Activated T-helper 1 cell treated with anti-CD3 and anti-CD28 coated beads, Interleukin-12 subunit alpha, Interleukin-12 subunit beta, Interleukin-2, Interleukin-4 antibody, amounts not matched to agents 30 ng/mL and 10 ng/mL and 1 ng/mL, durations not matched to agents 14 hours and 24 hours and 36 hours (primary cell): ENCODE measurements around the gene TPI1. TPM values are rescaled to one million over a fixed set of nuclear protein-coding genes. Genes with fewer than 3 reads are reported as not detected.
"Not testable (repeated sequence)": the region's sequence is repeated elsewhere in the genome, so short reads cannot be mapped to it uniquely, and the experiment has no call there.

ENCODE experiments used
- DNase-seq: peaks from one replicate; pipeline ENCODE4 v3.0.0; 2021; ENCODE audit warnings: low spot score
- H3K27ac Mint-ChIP-seq: one replicate; pipeline ENCODE4 v1.8.0; 2021; ENCODE audit warnings: mild to moderate bottlenecking, mixed read lengths
- H3K27me3 Mint-ChIP-seq: one replicate; pipeline ENCODE4 v1.8.0; 2022; ENCODE audit warnings: mild to moderate bottlenecking, moderate library complexity, mixed read lengths; ENCODE audit not compliant: insufficient read depth
- H3K36me3 Mint-ChIP-seq: one replicate; pipeline ENCODE4 v1.8.0; 2021; ENCODE audit warnings: low read depth, mixed read lengths
- H3K4me1 Mint-ChIP-seq: one replicate; pipeline ENCODE4 v1.8.0; 2021; ENCODE audit warnings: low read depth, mixed read lengths
- H3K4me3 Mint-ChIP-seq: one replicate; pipeline ENCODE4 v1.8.0; 2021; ENCODE audit warnings: mild to moderate bottlenecking, moderate library complexity, mixed read lengths
- H3K9me3 Mint-ChIP-seq: one replicate; pipeline ENCODE4 v1.8.0; 2021; ENCODE audit warnings: mixed read lengths
- intact Hi-C: fragments of 100-400 bp; cut with micrococcal nuclease; formaldehyde crosslinking; loops from one replicate; pipeline ENCODE4 v1.15.1; 2024
- total RNA-seq: library from RNA; stranded (reverse); gene quantifications from 2 replicates; pipeline ENCODE4 v1.2.3, GENCODE V29; 2022

The TPI1 gene
- total RNA-seq, 1 donor from 2014 or later = 1,427 TPM

- H3K4me3 Mint-ChIP-seq, H3K27ac Mint-ChIP-seq, H3K9me3 Mint-ChIP-seq, H3K27me3 Mint-ChIP-seq, intact Hi-C loops, DNase-seq: not testable (repeated sequence)
- H3K4me1 Mint-ChIP-seq = peaks cover 11% of the 10 kb centered on the region
- peaks cover 15% of the 10 kb centered on the region for H3K36me3 Mint-ChIP-seq
Observed at GRCh38 chr12:6886206-6886999, 19.1 kb downstream of the TPI1 start.

DNA sequence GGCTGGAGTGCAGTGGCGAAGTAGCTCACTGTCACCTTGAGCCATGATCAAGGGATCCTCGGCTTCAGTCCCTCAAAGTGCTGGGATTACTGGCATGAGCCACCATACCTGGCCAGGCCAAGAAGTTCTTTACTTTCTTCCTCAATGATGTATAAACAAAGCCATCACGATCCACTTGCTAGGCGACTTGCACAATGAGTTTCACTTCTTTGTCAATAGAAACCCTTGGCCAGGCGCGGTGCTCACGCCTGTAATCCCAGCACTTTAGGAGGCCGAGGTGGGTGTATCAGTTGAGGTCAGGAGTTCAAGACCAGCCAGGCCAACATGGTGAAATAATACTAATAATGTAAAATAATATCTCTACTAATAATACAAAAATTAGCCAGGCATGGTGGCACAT is 20.1 kb downstream of the TPI1 start:
- no peaks in the 10 kb centered on the region for H3K27me3 Mint-ChIP-seq
- no peak overlapping the region for H3K4me3 Mint-ChIP-seq
- intact Hi-C loops = no loop called here
- H3K9me3 Mint-ChIP-seq = no peaks in the 10 kb centered on the region
- no peak for DNase-seq
- H3K36me3 Mint-ChIP-seq = peaks cover 15% of the 10 kb centered on the region
- H3K4me1 Mint-ChIP-seq = peaks cover 17% of the 10 kb centered on the region
- H3K27ac Mint-ChIP-seq = no peak overlapping the region

GRCh38 chr12:6888360-6888759 is 21.0 kb downstream of the TPI1 start:
- Mint-ChIP-seq H3K9me3 (no peaks in the 10 kb centered on the region), H3K36me3 (peaks cover 15% of the 10 kb centered on the region), H3K4me3 (no peak overlapping the region), H3K4me1 (peaks cover 19% of the 10 kb centered on the region), H3K27ac (no peak overlapping the region), H3K27me3 (no peaks in the 10 kb centered on the region)
- DNase-seq = no peak
- intact Hi-C loops = no loop called here

- H3K27me3 Mint-ChIP-seq, H3K4me3 Mint-ChIP-seq, H3K9me3 Mint-ChIP-seq, intact Hi-C loops, DNase-seq, H3K27ac Mint-ChIP-seq: not testable (repeated sequence)
- peaks cover 14% of the 10 kb centered on the region for H3K36me3 Mint-ChIP-seq
- H3K4me1 Mint-ChIP-seq = peaks cover 19% of the 10 kb centered on the region
Observed at GRCh38 chr12:6888794-6889193, 21.5 kb downstream of the TPI1 start.

- peak overlapping the region; percentile 87 for H3K27ac Mint-ChIP-seq
- not testable (repeated sequence) for H3K27me3 Mint-ChIP-seq, H3K36me3 Mint-ChIP-seq, DNase-seq, H3K9me3 Mint-ChIP-seq
- H3K4me1 Mint-ChIP-seq = peaks cover 19% of the 10 kb centered on the region
- H3K4me3 Mint-ChIP-seq = peak overlapping the region; percentile 84
- intact Hi-C loops = loop anchor here (2.0 to 5.0 kb wide), 2 partner anchors 53 to 398 kb away; partner anchors contain the start of genes MRPL51, NCAPD2 and RNU7-1
Observed at GRCh38 chr12:6889775-6890573, 22.6 kb downstream of the TPI1 start.

DNA sequence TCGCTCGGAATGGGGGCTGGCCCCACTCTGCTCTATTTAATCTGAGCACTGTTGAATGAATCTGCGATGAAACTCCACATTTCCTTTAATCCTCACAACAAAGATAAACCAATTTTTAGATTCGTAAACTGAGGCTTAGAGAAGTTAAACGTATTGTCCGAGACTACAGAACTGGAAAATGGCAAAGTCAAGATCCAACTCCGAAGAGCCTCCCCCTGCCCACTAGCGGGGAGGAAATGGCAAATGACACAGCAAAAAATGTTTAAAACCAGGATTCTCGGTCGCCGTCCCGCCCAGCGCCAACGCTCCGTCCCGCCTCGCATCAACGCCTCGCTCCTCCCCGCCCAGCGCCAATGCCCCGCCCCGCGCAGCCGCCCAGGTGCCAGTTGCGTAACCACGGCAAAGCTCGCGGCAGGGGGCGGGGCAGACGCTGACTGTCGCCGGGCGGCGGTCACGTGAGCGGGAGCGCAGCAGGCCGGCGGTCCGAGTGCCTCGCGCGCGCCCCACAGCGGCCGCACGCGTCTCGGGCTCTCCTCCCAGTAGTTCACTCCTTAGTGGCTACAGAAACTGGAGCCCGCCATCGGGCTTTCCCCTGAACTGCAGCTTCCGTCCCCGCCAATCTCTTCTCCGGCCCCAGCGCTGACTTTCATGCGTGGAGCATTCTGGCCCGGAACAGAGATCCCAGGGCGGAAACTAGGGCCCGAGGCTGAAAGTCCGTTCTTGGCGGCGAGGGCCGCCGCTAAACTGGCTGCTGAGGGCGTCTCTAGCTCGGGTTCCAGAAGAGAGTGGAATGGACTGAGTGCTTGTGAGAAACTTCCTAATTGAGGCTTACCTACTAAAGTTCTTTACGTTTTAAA is 23.7 kb downstream of the TPI1 start:
- H3K4me1 Mint-ChIP-seq = peaks cover 19% of the 10 kb centered on the region
- intact Hi-C loops = loop anchor here (1.0 to 5.0 kb wide), 12 partner anchors 9 to 399 kb away; partner anchors contain the start of genes CHD4, COPS7A, EMG1 and ENO2
- H3K4me3 Mint-ChIP-seq = peak overlapping the region; percentile 84

GRCh38 chr12:6891646-6892001 is 24.3 kb downstream of the TPI1 start:
- intact Hi-C loops = loop anchor here (1.0 to 5.0 kb wide), 12 partner anchors 9 to 399 kb away; partner anchors contain the start of genes CHD4, COPS7A, EMG1 and ENO2
- H3K4me3 Mint-ChIP-seq = peak overlapping the region; percentile 84
- DNase-seq = no peak
- peaks cover 5% of the 10 kb centered on the region for H3K36me3 Mint-ChIP-seq
- no peaks in the 10 kb centered on the region for H3K9me3 Mint-ChIP-seq
- no peaks in the 10 kb centered on the region for H3K27me3 Mint-ChIP-seq
- H3K4me1 Mint-ChIP-seq = peaks cover 19% of the 10 kb centered on the region
- H3K27ac Mint-ChIP-seq = peak overlapping the region; percentile 95

More for the DNA sequence above, 23.7 kb downstream of the TPI1 start:
- no peaks in the 10 kb centered on the region for H3K27me3 Mint-ChIP-seq
- H3K9me3 Mint-ChIP-seq = no peaks in the 10 kb centered on the region
- peak overlapping the region; percentile 95 for H3K27ac Mint-ChIP-seq
- DNase-seq = peak; percentile 98
- peaks cover 5% of the 10 kb centered on the region for H3K36me3 Mint-ChIP-seq

- intact Hi-C loops = loop anchor here (5.0 kb wide), 1 partner anchor 400 kb away; the partner anchor contains the start of genes MRPL51 and NCAPD2
- H3K4me1 Mint-ChIP-seq = peaks cover 19% of the 10 kb centered on the region
Observed at GRCh38 chr12:6892683-6893082, 25.4 kb downstream of the TPI1 start.

DNA sequence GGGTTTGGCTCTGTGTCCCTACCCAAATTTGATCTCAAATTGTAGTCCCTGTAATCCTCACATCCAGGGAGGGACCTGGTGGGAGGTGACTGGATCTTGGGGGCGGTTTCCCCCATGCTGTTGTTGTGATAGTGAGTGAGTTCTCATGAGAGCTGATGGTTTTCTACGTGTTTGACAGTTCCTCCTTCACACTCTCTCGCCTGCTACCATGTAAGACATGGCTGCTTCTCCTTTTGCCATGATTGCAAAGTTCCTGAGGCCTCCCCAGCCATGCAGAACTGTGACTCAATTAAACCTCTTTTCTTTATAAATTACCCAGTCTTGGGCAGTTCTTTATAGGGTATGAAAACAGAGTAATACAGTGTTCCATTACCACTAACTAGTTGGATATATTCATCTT is 27.0 kb downstream of the TPI1 start:
- DNase-seq = no peak
- no peak overlapping the region for H3K4me3 Mint-ChIP-seq
- H3K36me3 Mint-ChIP-seq = peaks cover 1% of the 10 kb centered on the region
- H3K27ac Mint-ChIP-seq = no peak overlapping the region
- H3K4me1 Mint-ChIP-seq = peaks cover 20% of the 10 kb centered on the region
- no peaks in the 10 kb centered on the region for H3K9me3 Mint-ChIP-seq
- intact Hi-C loops = loop anchor here (5.0 kb wide), 1 partner anchor 402 kb away; the partner anchor contains the start of genes MRPL51 and NCAPD2
- no peaks in the 10 kb centered on the region for H3K27me3 Mint-ChIP-seq

More at GRCh38 chr12:6892683-6893082, 25.4 kb downstream of the TPI1 start:
- peak overlapping the region; percentile 33 for H3K4me3 Mint-ChIP-seq
- peak overlapping the region; percentile 70 for H3K27ac Mint-ChIP-seq
- H3K27me3 Mint-ChIP-seq, H3K9me3 Mint-ChIP-seq, DNase-seq, H3K36me3 Mint-ChIP-seq: not testable (repeated sequence)

DNA sequence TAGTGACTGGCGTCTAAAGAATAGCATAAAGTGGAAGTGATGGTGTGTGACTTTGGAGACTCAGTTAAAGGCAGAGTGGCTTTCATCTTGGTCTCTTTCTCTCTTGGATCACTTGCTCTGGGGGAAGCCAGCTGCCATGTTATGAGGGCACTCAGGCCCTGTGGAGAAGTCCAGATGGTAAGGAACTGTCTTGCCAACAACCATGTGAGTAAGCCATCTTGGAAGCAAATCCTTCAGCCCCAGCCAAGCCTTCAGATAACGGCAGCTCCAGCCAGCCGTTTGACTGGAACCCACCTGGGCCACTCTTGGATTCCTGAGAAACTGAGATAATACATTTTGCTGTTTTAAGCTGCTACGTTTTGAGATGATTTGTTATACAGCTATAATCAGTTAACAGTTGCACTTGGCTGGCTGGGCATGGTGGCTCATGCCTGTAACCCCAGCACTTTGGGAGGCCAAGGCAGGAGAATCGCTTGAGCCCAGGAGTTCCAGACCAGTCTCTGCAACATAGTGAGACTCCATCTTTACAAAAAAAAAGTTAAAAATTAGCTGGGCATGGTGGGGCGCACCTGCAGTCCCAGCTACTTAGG is 29.6 kb downstream of the TPI1 start:
- Mint-ChIP-seq H3K9me3 (no peaks in the 10 kb centered on the region), H3K4me3 (no peak overlapping the region), H3K4me1 (peaks cover 16% of the 10 kb centered on the region), H3K27me3 (no peaks in the 10 kb centered on the region), H3K27ac (no peak overlapping the region), H3K36me3 (peaks cover 1% of the 10 kb centered on the region)
- intact Hi-C loops = no loop called here
- no peak for DNase-seq

DNA sequence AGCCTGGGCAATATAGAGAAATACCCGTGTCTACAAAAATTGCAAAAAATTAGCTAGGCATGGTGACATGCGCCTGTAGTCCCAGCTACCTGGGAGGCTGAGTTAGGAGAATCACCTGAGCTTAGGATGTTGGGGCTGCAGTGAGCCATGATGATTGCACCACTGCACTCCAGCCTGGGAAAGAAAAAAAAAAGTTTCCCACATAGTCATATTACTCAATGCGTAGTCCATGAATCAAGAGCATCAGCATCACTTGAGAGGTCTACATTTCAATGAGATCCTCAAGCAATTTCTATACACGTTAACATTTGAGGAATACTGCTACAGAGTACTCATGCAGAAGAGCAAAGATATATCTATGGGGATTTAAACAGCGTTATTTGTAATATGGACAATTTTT is 32.1 kb downstream of the TPI1 start:
- Mint-ChIP-seq H3K27ac (no peak overlapping the region), H3K4me3 (no peak overlapping the region), H3K36me3 (peaks cover 1% of the 10 kb centered on the region), H3K27me3 (no peaks in the 10 kb centered on the region), H3K9me3 (no peaks in the 10 kb centered on the region), H3K4me1 (peaks cover 11% of the 10 kb centered on the region)
- no peak for DNase-seq
- intact Hi-C loops = no loop called here
